ENCODE results near the gene DEPDC5. TPM values are rescaled to one million over a fixed set of nuclear protein-coding genes. Genes with fewer than 3 reads are reported as not detected.

DEPDC5 gene
- total RNA-seq, 4 donors from 2014 or later: 26.6 to 94.1 (median 38.8) TPM

- H3K27me3 ChIP-seq: no peaks in the 10 kb centered on the region
- no peak for DNase-seq
- no peak overlapping the region for H3K4me3 ChIP-seq
- no peaks in the 10 kb centered on the region for H3K9me3 ChIP-seq
- H3K4me1 ChIP-seq: no peaks in the 10 kb centered on the region
- TF ChIP-seq CTCF (IDR thresholded peaks at IDR 0.05): no peak
- no peak for TF ChIP-seq POLR2A (IDR thresholded peaks at IDR 0.05)
- H3K27ac ChIP-seq: no peak overlapping the region
- H3K36me3 ChIP-seq: peaks cover 0 to 53% (median 0%) of the 10 kb centered on the region in 3 donors
These were observed 142.7 kb downstream of the DEPDC5 start for GRCh38 chr22:31896472-31896871.

- TF ChIP-seq POLR2A (IDR thresholded peaks at IDR 0.05): no peak
- no peak for TF ChIP-seq CTCF (IDR thresholded peaks at IDR 0.05)
- H3K9me3 ChIP-seq: no peaks in the 10 kb centered on the region
- no peaks in the 10 kb centered on the region for H3K27me3 ChIP-seq
These were observed 144.3 kb downstream of the DEPDC5 start for GRCh38 chr22:31897842-31898805.

DNA sequence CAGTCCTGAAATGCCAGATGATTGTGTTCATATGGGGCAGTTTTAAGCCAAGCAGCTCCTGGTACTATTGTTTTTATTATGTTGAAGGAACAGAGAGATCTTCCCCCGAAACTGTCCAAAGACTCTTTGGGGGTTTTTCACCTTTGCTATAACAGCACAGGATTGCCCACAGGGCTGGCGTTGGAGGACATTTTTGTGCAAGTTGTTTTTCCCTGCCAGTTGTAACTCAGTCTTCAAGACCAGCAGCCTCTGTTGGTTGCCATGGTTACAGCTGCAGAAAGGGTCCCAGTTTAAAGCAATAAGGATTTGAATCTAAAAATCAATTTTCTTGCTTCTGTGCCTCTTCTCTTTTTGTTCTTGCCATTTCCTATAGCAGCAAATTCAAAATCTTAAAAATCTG, 145.1 kb downstream of the DEPDC5 start:
- TF ChIP-seq CTCF (IDR thresholded peaks at IDR 0.05) (no peak), POLR2A (IDR thresholded peaks at IDR 0.05) (no peak)
- no peak for DNase-seq
- Histone ChIP-seq H3K36me3 (peaks cover 0 to 62% (median 0%) of the 10 kb centered on the region in 3 donors), H3K9me3 (no peaks in the 10 kb centered on the region), H3K27me3 (no peaks in the 10 kb centered on the region), H3K27ac (no peak overlapping the region), H3K4me1 (no peaks in the 10 kb centered on the region), H3K4me3 (no peak overlapping the region)

More at GRCh38 chr22:31897842-31898805, 144.3 kb downstream of the DEPDC5 start:
- Histone ChIP-seq H3K4me1 (no peaks in the 10 kb centered on the region), H3K36me3 (peaks cover 0 to 65% (median 0%) of the 10 kb centered on the region in 3 donors), H3K4me3 (no peak overlapping the region), H3K27ac (no peak overlapping the region)
- DNase-seq: no peak

DNA sequence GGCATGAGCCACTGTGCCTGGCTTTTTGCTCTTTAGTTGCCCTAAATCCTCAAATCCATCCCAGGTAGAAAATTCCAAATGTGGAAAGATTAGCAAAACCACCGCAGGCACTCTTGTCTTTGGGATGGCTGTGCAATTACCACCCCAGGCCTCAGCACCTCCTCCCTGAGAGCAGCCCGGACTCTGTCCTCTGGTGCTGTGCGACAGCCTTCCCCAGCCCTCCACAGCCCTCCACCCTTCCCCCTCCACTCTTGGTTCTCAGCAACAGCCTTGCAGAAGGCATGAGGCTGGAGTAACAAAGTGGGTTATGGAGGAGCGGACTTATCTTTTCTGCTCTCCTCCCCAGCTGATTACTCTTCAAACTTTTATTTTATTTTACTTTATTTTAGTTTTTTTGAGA, 145.8 kb downstream of the DEPDC5 start:
- DNase-seq: no peak
- Histone ChIP-seq H3K4me3 (no peak overlapping the region), H3K4me1 (no peaks in the 10 kb centered on the region), H3K36me3 (peaks cover 0 to 63% (median 0%) of the 10 kb centered on the region in 3 donors), H3K27ac (no peak overlapping the region), H3K27me3 (no peaks in the 10 kb centered on the region), H3K9me3 (no peaks in the 10 kb centered on the region)
- no peak for TF ChIP-seq CTCF (IDR thresholded peaks at IDR 0.05)
- TF ChIP-seq POLR2A (IDR thresholded peaks at IDR 0.05): no peak

DNA sequence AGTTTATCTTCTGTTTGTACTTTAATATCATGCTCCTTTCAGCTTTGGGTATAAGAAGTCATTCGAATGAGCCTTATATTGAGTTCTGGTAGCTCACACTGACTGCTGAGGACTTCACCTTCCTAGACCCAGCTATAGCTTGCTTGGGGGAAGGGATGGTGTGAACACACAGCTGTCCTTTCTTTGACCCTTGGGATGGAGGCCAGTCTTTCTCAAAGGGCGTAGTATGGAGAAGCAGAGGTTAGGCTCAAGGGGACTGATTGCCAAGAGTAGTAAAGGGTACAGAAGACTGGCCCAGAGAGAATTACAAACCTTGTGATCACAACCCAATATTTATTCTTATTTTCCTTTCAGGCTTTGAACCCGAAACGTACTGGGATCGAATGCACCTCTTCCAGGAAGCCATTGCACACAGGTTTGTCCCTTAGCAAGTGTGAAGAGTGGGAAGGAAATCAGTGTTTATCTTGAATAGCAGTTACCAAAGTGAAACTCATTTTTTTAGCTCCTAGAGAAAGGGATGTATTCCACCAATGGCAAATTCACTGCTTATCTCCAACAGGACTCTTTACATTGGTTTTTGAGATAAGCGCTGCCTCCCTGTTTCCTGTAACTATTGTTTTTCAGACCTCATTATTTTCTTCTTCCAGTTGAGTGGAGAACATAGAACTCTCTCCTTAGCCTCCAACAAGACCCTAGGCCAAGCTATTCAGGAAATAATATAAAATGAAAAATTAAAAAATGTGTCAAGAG, 147.7 kb downstream of the DEPDC5 start:
- no peak overlapping the region for H3K27ac ChIP-seq
- TF ChIP-seq POLR2A (IDR thresholded peaks at IDR 0.05) (no peak), CTCF (IDR thresholded peaks at IDR 0.05) (no peak)
- H3K4me1 ChIP-seq: no peaks in the 10 kb centered on the region
- H3K4me3 ChIP-seq: no peak overlapping the region
- H3K36me3 ChIP-seq: peaks cover 0 to 63% (median 0%) of the 10 kb centered on the region in 3 donors
- DNase-seq: no peak
- no peaks in the 10 kb centered on the region for H3K9me3 ChIP-seq
- H3K27me3 ChIP-seq: no peaks in the 10 kb centered on the region

Measured in Peyer's patch (tissue), 4 donors.